ENCODE measurements around the gene WDR33. TPM values are rescaled to one million over a fixed set of nuclear protein-coding genes. Genes with fewer than 3 reads are reported as not detected.
"Not testable (repeated sequence)": the region's sequence is repeated elsewhere in the genome, so short reads cannot be mapped to it uniquely, and the experiment has no call there.

The WDR33 gene
- total RNA-seq, 1 donor: 25.7 TPM

GRCh38 chr2:127829845-127830246, 18.9 kb upstream of the WDR33 start:
- no peaks in the 10 kb centered on the region for H3K79me2 ChIP-seq (ENCODE audit: insufficient read depth, low read length)
- H3K9me3 ChIP-seq (ENCODE audit: low read depth, low read length): no peaks in the 10 kb centered on the region
- no peak overlapping the region for H3K27ac ChIP-seq (ENCODE audit: low read depth, low read length)
- H3K4me2 ChIP-seq (ENCODE audit: insufficient read depth, low read length): no peak overlapping the region
- no peaks in the 10 kb centered on the region for H3K36me3 ChIP-seq (ENCODE audit: insufficient read depth, low read length)
- no peaks in the 10 kb centered on the region for H3K4me1 ChIP-seq (ENCODE audit: insufficient read depth, low read length)
- TF ChIP-seq CTCF (IDR thresholded peaks at IDR 0.05; ENCODE audit: extremely low read depth, low read depth, low read length): no peak
- H2AFZ ChIP-seq (ENCODE audit: low read length): no peak overlapping the region
- H4K20me1 ChIP-seq (ENCODE audit: insufficient read depth, low read length): no peaks in the 10 kb centered on the region
- H3K27me3 ChIP-seq (ENCODE audit: insufficient read depth, low read length): no peaks in the 10 kb centered on the region
- no peak overlapping the region for H3K4me3 ChIP-seq (ENCODE audit: insufficient read depth, low read length)
- DNase-seq (ENCODE audit: insufficient read length, low spot score, missing footprints): no peak

GRCh38 chr2:127826708-127827107, 15.7 kb upstream of the WDR33 start:
- not testable (repeated sequence) for H4K20me1 ChIP-seq (ENCODE audit: insufficient read depth, low read length); DNase-seq (ENCODE audit: insufficient read length, low spot score, missing footprints); H3K79me2 ChIP-seq (ENCODE audit: insufficient read depth, low read length); H3K36me3 ChIP-seq (ENCODE audit: insufficient read depth, low read length); H3K4me3 ChIP-seq (ENCODE audit: insufficient read depth, low read length); H3K4me2 ChIP-seq (ENCODE audit: insufficient read depth, low read length); H3K27ac ChIP-seq (ENCODE audit: low read depth, low read length); H3K4me1 ChIP-seq (ENCODE audit: insufficient read depth, low read length); H3K9me3 ChIP-seq (ENCODE audit: low read depth, low read length); H3K27me3 ChIP-seq (ENCODE audit: insufficient read depth, low read length); H2AFZ ChIP-seq (ENCODE audit: low read length)

GRCh38 chr2:127826047-127826446, 15.1 kb upstream of the WDR33 start:
- Histone ChIP-seq H3K4me2 (ENCODE audit: insufficient read depth, low read length) (no peak overlapping the region), H4K20me1 (ENCODE audit: insufficient read depth, low read length) (no peaks in the 10 kb centered on the region), H3K4me3 (ENCODE audit: insufficient read depth, low read length) (no peak overlapping the region), H3K79me2 (ENCODE audit: insufficient read depth, low read length) (no peaks in the 10 kb centered on the region), H3K36me3 (ENCODE audit: insufficient read depth, low read length) (no peaks in the 10 kb centered on the region), H3K9me3 (ENCODE audit: low read depth, low read length) (no peaks in the 10 kb centered on the region), H3K27me3 (ENCODE audit: insufficient read depth, low read length) (no peaks in the 10 kb centered on the region), H3K27ac (ENCODE audit: low read depth, low read length) (no peak overlapping the region), H3K4me1 (ENCODE audit: insufficient read depth, low read length) (no peaks in the 10 kb centered on the region), H2AFZ (ENCODE audit: low read length) (no peak overlapping the region)
- DNase-seq (ENCODE audit: insufficient read length, low spot score, missing footprints): no peak
- no peak for TF ChIP-seq CTCF (IDR thresholded peaks at IDR 0.05; ENCODE audit: extremely low read depth, low read depth, low read length)

- Histone ChIP-seq H2AFZ (ENCODE audit: low read length) (no peak overlapping the region), H4K20me1 (ENCODE audit: insufficient read depth, low read length) (no peaks in the 10 kb centered on the region), H3K36me3 (ENCODE audit: insufficient read depth, low read length) (no peaks in the 10 kb centered on the region), H3K4me2 (ENCODE audit: insufficient read depth, low read length) (no peak overlapping the region), H3K27me3 (ENCODE audit: insufficient read depth, low read length) (peaks cover 9% of the 10 kb centered on the region), H3K79me2 (ENCODE audit: insufficient read depth, low read length) (no peaks in the 10 kb centered on the region), H3K9me3 (ENCODE audit: low read depth, low read length) (peaks cover 8% of the 10 kb centered on the region), H3K4me3 (ENCODE audit: insufficient read depth, low read length) (no peak overlapping the region), H3K4me1 (ENCODE audit: insufficient read depth, low read length) (no peaks in the 10 kb centered on the region), H3K27ac (ENCODE audit: low read depth, low read length) (no peak overlapping the region)
- no peak for TF ChIP-seq CTCF (IDR thresholded peaks at IDR 0.05; ENCODE audit: extremely low read depth, low read depth, low read length)
- no peak for DNase-seq (ENCODE audit: insufficient read length, low spot score, missing footprints)
These were observed 9.2 kb upstream of the WDR33 start for GRCh38 chr2:127820080-127820668.

All from osteoblast (primary cell).